Measurements from ENCODE around the gene TXNRD3.
"Not testable (repeated sequence)": the region's sequence is repeated elsewhere in the genome, so short reads cannot be mapped to it uniquely, and the experiment has no call there.

TXNRD3 gene

DNA sequence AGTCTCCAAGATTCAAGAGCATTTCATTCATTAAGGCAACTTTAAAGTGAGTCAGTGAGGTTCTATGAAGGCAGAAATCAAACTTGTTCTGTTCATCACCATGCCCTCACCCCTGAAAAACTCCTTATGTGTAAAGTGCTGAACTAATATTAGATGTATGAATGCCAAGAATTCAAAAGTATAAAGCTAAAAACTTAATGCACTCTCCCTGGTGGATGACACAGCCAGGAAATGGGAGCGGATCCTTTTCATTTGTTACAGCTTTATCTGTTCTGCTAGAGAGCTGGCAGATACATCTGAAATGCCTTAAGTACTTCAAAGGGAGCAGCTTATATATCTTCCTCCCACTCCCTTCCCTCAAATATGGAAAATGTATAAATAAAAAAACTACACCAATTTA lies 8.2 kb downstream of the TXNRD3 start:
- DNase-seq (ENCODE audit: low spot score): no peak

DNA sequence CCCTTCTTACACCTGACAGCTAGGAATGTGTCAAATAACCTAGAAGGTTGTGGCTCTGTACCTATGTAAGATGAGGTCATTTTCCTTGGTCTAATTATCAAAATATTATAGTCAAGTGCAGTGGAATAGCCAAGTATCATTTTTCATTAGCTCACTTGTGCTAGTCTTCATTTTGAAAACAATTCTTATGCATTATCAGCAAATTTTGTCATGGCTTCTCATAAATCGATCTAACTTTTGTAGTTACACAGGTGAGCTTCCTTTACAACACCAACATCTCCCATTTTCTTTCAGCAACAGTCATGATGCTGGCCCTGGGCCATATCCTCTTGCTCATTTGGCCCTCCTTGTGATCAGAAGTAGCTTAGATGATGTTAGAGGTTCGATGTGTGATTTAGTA lies 10.3 kb downstream of the TXNRD3 start:
- DNase-seq (ENCODE audit: low spot score): no peak

DNA sequence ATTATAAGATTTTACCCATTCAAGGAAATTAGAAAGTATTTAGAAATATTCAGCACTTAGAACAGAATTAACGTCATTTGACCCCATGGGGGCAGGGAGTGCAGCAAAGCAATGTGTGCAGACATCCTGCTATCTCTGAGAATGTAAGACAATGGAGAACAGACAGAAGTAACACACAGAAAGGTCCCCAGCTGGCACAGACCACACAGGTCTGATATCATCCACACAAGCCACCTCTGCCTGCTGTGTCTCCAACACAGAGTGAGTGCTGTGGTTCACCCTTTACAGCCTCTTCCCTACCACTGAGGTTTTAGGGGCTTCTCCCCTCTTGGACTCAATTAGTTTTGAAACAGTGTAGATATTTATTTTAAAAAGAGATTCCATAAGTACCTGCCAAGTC lies 16.1 kb downstream of the TXNRD3 start:
- no peak for DNase-seq (ENCODE audit: low spot score)

DNA sequence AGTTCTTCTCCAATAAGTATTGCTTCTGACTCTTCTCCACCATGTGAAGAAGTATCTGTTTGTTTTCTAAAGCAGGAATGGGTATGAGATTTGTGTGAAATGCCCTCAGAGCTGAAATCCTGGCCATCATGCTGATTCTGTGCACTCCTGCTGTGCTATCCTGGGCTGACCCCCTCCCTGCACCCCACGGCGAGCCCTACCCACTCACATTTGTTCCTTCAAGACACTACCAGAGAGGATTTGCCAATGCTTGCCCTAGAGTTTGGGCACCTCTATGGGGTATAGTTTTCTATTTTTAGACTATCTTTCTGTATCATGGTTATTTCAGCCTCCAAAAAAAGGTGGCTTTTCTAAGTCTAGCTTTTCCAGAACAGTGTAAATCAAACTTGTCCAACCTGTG lies 18.5 kb downstream of the TXNRD3 start:
- DNase-seq (ENCODE audit: low spot score): no peak

DNA sequence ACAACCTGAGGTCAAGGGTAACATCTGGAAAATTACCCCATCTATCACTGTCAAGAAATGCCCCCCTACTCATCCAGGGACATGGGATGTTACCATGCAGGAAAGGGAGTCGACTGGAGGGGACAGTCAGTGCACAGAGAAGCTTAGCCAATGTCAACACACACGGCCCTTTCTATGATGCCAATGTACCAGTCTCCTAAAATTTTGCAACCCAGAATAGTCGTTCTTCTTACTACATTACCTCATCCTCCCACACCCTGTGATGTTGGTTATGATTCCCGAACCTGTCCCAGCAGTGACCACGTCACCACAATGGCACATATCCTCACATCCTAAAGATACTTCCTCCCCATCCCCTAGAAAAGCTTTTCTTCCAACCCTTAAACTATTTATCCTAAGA lies 20.1 kb downstream of the TXNRD3 start:
- DNase-seq (ENCODE audit: low spot score): no peak

DNA sequence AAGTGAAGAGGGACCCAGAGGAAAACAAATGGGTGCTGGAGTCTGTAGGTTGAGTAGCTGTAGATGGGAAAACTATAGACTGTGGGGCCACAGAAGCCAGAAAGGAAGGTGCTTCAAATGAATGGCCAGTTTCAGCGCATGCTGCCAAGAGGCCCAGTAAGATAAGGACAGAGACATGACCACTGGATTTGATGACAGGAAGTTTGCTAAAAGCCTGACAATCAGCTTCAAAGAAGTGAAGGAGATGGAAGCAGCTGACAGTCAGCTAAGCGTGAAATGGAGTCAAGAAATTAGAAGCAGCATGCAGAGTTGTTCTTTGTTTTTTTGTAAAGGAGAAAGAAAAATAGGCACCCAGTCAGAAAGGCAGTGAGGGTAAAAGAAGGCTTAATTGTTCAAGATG lies 24.9 kb downstream of the TXNRD3 start:
- DNase-seq (ENCODE audit: low spot score): no peak

DNA sequence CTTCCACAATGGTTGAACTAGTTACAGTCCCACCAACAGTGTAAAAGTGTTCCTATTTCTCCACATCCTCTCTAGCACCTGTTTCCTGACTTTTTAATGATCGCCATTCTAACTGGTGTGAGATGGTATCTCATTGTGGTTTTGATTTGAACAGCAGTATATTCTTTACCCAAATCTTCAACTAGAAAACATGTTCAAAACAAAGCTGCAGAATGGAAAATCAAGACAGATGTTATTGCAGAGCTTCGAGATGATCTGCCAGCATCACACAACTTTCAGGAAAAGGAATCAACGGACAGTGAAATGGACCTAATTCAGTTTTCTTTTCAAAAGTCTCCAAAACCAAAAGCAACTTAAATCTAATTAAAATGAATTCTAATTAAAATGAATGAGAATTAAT lies 29.2 kb downstream of the TXNRD3 start:
- DNase-seq (ENCODE audit: low spot score): not testable (repeated sequence)

DNA sequence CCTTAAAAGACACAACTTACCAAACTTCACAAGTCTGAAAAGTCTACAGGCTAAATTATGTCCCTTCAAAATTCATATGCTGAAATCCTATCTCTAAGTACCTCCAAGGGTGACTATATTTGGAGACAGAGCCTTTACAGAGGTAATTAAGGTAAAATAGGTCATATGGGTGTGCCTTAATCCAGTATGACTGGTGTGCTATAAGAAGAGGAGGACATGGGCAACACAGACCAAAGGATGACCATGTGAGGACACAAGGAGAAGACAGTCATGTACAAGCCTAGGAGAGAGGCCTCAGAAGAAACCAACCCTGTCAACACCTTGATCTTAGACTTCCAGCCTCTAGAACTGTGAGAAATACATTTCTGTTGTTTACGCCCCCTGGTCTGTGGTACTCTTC lies 32.2 kb downstream of the TXNRD3 start:
- no peak for DNase-seq (ENCODE audit: low spot score)

DNA sequence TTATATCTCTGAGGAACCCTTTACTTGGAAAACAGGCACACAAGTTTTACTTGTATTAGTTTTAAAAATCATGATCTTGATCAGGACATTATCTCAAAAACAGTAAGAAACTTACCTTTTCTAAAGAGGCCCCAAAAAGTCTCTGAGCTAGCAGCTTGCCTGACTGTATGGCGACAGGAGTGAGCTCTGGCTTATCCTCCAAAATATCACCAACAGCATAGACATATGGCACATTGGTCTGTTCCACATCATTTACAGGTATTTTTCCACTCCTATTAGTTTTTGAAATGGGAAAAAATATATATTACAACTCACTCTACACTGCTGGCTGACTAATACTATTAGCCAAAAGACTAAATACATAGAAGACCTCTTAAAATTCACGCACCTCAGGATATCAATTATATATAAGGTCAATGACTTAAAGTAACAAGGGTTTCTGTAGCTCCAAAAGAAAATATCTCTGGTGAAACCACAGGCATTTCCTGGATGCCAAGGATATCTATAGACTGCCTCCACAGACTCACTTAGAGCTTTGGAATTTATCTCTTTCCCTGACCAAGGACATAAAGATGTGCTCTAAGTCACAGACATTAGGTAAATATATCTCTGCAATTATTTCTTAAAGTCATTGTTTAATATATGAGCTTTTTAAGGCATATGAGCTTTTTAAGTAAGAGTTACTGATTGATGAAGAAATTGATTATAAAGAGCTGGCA lies 33.1 kb downstream of the TXNRD3 start:
- no peak for DNase-seq (ENCODE audit: low spot score)

DNA sequence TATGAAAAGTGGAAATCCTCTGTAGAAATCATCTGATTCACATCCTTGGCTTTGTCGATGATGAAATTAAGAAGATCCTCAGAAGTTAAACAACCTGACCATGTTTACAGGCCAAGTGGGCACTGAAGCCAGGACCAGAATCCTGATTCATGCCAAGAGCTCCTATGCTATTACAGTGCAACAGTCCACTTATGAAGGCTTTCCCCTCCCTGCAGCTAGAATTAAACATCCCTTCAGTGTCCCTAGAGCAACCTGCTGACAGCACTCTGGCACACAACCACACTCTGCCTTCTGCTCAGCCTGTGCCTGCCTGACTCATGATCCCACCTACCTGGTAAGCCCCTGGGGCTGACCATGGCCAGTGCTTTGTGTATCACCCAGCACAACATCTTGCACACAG lies 33.8 kb downstream of the TXNRD3 start:
- DNase-seq (ENCODE audit: low spot score): no peak

DNA sequence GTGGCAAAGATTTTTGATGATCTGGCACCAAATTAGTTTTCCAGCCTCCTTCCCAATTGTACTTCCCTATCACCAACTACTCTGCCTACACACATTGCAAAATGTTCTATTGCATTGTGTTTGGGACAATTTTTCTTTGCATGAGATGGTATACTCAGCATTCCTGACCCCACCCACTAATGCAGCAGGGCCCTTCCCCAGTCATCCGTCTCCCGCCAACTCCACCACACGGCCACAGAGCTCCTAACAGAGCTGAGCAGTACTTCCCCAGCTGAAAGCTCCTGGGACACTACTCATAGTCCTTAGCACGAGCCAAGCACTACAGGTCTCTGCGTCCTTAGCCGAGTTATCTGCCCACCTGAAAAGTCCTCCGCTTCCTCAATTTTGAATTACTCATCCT lies 34.2 kb downstream of the TXNRD3 start:
- no peak for DNase-seq (ENCODE audit: low spot score)

DNA sequence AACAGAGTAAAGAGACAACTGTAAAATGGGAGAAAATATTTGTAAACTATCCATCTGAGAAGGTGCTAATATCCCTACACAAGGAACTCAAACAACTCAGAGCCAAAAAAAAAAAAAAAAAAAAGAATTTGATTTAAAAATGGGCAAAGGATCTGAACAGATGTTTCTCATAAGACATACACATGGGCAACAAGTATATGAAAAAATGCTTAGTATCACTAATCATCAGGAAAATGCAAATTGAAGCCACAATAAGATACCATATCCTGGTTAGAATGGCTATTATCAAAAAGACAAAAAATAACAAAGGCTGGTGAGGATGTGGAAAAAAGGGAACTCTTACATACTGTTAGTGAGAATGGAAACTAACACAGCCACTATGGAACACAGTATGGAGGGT lies 36.2 kb downstream of the TXNRD3 start:
- DNase-seq (ENCODE audit: low spot score): no peak

DNA sequence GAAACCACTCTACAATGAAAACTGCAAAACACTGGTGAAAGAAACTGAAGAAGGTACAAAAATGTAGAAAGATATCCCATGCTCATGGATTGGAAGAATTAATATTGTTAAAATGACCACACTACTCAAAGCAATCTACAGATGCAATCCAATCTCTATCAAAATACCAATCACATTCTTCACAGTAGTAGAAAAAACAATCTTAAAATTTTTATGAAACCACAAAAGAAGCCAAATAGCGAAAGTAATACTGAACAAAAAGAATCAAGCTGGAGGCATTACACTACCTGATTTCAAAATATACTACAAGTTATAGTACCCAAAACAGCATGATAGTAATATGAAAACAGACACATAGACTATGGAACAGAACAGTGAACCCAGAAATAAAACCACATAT lies 36.9 kb downstream of the TXNRD3 start:
- DNase-seq (ENCODE audit: low spot score): no peak

DNA sequence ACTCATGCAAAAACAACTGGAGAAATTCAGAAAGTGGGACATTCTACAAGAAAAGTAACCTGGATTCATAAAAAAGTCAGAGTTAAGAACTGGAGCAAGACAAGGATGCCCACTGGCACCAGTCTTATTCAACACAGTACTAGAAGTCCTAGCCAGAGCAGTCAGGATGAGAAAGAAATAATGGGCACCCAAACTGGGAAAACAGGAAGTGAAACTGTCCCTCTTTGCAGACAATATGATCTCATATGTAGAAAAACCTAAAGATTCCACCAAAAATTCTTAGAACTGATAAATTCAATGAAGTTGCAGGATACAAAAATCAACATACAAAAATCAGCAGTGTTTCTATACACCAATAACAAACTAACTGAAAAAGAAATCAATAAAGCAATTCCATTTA lies 37.4 kb downstream of the TXNRD3 start:
- no peak for DNase-seq (ENCODE audit: low spot score)

DNA sequence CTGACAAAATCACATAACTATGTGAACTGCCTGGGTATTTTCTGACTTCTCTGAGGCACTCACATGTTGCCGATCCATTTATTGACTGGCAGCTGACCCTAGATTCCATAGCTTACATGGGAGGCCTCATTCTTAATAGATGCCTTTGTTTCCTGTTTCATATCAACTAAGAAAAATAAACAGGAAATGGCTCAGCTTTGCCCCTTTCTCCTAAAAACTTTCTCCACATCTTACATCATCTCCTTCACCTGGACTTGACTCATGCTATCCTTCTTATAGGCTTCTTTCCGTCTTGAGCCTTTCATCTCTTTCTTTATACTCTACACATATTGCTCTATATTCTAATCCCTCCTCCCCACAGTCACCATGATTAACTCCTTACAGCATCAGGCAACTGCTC lies 38.0 kb downstream of the TXNRD3 start:
- no peak for DNase-seq (ENCODE audit: low spot score)

DNA sequence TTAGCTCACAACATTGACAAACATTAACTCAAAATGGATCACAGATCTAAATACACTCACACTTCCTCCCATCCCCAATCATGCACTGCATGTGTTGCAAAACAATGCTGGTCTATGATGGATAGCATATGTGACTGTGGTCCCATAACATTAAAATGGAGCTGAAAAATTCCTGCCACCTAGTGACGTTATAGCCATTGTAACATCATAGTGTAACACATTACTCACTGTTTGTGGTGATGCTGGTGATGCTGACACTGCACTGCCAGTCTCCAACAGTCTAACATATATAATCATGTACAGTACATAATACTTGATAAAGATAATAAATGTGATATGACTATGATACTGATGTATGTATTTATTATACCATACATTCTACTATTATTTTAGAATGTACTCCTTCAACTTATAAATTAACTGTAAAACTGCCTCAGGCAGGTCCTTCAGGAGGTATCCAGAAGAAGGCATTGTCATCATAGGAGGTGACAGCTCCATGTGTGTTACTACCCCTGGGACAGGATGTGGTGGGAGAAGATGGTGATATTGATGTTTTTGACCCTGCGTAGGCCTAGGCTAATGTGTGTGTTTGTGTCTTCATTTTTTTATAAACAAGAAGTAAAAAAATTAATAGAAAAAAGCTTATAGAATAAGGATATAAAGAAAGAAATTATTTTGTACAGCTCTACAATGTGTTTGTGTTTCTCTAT lies 41.3 kb downstream of the TXNRD3 start:
- DNase-seq (ENCODE audit: low spot score): no peak

DNA sequence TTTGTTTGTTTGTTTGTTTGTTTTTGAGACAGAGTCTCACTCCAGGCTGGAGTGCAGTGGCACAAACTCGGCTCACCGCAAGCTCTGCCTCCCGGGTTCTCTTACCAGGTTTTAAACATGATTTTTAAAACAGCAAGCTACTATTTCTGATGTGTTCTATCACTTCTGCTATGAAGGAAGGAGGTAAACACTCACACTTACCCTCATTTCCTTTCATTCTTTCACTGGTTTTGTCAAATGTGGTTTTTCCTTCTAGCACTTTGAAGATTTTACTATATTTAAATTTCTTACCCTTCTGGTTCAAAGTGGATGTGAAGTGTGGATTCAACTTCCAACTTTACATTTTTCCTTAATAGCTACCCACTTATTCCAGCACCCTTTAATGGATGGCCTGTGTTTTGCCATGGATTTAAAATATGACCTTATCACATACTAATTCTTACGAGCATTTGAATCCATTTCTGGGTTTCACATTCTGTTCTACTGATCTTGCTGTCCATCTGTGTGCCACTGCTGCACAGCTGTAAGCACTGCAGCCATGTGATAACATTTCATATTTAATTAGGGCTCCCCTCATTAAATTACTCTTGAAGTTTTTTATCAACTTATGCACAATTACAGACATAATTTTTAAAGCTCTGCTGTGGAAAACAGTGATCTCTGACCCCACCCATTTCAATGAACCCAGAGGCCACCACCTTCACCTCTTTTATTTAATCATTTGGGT lies 42.3 kb downstream of the TXNRD3 start:
- DNase-seq (ENCODE audit: low spot score): no peak

DNA sequence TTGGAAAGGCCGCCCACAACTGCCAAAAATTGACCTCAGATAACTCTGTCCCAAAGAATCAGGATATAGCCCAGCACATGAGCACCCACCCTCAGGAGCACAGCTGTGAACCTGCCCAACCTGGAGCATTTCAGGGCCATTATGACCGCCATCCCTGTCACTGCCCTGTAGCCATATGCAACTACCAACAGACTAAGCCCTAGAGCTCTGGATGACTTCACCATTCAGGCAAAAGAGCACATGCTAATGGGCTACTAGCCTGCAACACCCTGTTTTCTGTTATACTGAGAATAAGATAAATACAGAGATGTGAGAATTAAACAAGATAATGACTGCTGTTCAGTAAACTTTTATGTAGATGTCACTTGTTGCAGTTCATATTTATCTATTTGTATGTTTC lies 45.0 kb downstream of the TXNRD3 start:
- no peak for DNase-seq (ENCODE audit: low spot score)

DNA sequence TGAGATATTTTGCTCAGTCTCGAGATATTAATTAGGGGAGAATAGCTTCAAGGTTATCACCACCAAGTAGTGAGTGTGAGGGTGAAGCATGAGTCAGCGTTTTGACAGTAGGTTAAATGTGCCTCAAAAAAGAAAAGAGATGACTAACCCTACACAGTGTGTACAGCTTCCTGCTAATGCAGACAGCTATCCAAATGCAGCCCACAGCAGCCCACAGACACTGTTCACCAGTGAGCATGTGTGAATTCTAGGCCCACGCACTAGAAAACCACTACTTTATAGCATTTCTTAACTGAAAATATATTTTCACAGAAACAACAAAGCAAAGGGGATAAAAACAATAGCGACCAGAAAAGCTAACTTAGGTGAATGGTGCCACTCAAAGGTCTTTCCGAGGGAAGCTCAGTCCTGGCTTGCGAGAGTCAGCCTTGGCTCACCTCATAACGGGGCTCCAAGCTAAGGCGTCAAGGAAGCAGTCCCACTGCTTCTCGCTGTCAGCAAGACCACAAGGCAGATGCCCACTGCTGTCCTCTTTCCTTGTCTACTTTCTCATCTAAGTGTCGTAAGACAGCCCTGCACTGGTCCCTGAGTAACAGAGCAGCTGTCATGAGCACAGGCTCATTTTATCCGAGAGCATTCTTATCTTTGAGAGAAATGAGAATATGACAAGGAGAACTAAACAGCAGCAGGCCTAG lies 47.6 kb downstream of the TXNRD3 start:
- DNase-seq (ENCODE audit: low spot score): no peak

DNA sequence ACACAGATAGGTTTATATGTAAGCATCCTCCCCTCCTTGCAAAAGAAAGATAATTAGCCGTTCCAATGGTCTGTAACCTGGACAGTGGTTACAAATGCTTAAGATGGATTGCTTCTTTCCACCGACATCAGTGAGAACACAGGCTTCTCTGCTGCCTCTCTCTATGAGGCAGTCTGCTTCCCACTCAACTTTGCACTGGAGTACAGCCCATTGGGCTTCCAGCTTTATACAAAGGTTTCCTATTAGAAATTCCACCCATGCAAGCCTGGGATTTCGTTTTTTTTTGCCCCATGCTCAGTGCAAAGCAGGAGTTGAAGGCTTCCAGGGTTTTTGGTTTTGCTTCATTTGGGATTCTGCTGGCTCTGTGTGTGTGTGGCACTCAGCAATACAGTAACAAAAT lies 48.9 kb downstream of the TXNRD3 start:
- no peak for DNase-seq (ENCODE audit: low spot score)

DNA sequence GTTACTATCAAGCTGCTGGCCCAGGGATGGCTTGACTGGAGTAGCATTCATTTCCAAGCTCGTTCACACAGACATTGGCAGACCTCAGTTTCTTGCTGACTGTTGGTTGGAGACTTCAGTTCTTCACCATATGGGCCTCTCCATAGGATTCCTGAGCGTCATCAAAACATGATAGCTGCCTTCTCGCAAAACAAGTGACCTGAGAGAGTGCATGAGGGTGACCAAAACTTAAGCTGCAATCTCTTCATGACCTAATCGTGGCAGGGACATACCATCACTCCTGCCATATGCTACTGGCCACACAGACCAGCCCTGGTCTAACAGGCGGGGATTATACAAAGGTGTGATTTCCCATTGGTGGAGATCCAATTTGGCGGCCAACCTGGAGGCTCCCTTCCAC lies 50.2 kb downstream of the TXNRD3 start:
- DNase-seq (ENCODE audit: low spot score): no peak

DNA sequence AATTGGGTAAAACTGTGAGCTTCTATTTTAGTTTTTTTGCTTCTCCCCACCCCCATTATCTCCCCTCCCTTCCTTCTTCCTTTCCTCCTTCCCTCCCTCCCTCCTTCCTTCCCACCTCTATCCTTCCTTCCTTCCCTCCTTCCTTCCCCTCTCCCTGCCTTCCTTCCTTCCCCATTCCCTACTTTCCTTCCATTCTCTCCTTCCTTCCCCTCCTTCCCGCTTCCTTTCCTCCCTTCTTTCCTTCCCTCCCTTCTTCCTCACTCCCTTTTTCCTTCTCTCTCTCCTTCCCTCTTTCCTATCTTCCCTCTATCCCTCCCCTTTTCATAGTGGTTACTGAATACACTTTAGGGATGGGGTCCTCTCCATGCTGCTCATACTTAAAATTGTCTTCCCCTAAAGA lies 55.8 kb downstream of the TXNRD3 start:
- no peak for DNase-seq (ENCODE audit: low spot score)

DNA sequence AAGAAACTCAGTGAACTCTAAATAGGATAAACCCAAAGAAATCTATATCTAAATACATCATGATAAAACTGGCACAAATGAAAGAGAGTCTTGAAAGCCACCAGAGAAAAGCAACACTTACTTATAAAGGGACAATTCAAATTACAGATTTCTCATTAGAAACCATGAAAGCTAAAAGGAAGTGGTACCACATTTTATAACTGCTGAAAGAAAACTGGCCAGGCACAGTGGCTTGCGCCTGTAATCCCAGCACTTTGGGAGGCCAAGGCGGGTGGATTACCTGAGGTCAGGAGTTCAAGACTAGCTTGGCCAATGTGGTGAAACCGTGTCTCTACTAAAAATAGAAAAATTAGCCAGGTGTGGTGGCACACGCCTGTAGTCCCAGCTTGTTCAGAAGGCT lies 59.4 kb downstream of the TXNRD3 start:
- DNase-seq (ENCODE audit: low spot score): not testable (repeated sequence)
